ENCODE data around the gene SMIM21.

The SMIM21 gene

DNA sequence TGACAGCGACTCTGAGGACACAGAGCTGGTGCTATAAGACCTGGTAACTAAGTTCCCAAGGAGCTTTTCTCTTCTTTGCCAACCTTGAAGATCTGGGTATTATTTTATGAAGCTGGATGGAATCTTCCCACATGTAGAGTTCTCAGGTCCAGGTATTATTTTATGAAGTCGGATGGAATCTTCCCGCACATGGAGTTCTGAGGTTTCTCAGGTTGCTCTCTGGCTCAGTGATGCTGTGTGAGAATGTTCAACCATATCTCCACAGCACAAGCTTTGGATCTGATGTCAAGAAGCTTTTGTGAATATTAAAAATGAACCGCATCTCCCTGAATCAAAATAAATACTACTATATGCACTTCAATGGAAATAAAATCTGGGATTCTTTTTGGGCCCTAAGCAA is at the start of gene SMIM21:
SMIM21 (minus strand) TSS at position 101 of the 400 bp plus-strand sequence. CDS start 140 bp downstream, outside the sequence.
- H3K4me3 ChIP-seq (ENCODE audit: control insufficient read depth, low read depth, low read length), result no peak within 1 kb of the TSS
- TF ChIP-seq CTCF (conservative IDR thresholded peaks at IDR 0.05; ENCODE audit: control insufficient read depth, insufficient read depth, low read depth, low read length), result no peak
- DNase-seq (ENCODE audit: low read depth), result no peak

DNA sequence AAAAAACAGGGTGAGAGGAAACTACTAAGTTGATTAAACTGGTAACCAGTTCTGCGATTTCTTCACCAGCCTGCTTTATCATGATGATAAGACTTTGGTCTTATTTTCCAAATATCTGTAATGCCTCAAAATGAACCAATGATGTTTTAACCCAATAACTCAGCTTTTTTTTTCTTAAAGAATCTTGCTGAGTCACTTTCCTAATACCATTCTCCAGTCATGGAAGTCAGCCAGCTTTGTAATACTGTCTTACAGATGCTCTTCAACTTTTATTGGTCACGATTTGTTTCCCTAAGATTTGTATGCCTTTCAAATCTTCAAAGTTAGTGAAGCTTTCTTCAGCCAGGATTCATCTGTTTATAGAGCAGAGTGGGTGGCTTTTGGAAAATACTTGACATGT is 47.7 kb upstream of the SMIM21 start:
- DNase-seq (ENCODE audit: low read depth), result peak; percentile 94
- no peak overlapping the region for H3K4me3 ChIP-seq (ENCODE audit: control insufficient read depth, low read depth, low read length)
- no peak for TF ChIP-seq CTCF (conservative IDR thresholded peaks at IDR 0.05; ENCODE audit: control insufficient read depth, insufficient read depth, low read depth, low read length)

- no peak overlapping the region for H3K4me3 ChIP-seq (ENCODE audit: control insufficient read depth, low read depth, low read length)
- TF ChIP-seq CTCF (conservative IDR thresholded peaks at IDR 0.05; ENCODE audit: control insufficient read depth, insufficient read depth, low read depth, low read length), result no peak
- peak; percentile 7 for DNase-seq (ENCODE audit: low read depth)
These were observed 46.8 kb upstream of the SMIM21 start for GRCh38 chr18:75474332-75474731.

- H3K4me3 ChIP-seq (ENCODE audit: control insufficient read depth, low read depth, low read length), result no peak overlapping the region
- peak; percentile 11 for DNase-seq (ENCODE audit: low read depth)
- no peak for TF ChIP-seq CTCF (conservative IDR thresholded peaks at IDR 0.05; ENCODE audit: control insufficient read depth, insufficient read depth, low read depth, low read length)
These were observed 45.8 kb upstream of the SMIM21 start for GRCh38 chr18:75473316-75473715.

DNA sequence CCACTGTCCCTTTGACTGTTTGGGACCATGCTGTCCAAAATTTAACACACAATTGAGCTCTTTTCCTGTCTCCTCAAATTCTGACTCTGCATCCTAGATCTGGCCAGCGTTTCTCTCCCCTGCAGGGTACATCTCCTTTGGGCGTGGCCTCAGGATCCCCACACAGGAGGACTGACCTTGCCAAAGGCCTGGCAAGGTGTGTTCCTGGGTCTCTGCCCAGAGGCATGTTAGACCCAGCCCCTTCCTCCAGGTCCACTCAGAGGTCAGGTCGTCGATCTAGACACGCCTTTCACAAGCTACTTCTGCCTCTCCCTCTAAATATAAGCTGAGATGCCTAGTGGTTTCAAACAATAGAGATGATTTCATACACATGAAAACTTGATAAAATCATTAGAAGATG is 45.4 kb upstream of the SMIM21 start:
- DNase-seq (ENCODE audit: low read depth), result no peak
- TF ChIP-seq CTCF (conservative IDR thresholded peaks at IDR 0.05; ENCODE audit: control insufficient read depth, insufficient read depth, low read depth, low read length), result no peak

GRCh38 chr18:75472396-75472795 is 44.9 kb upstream of the SMIM21 start:
- no peak for DNase-seq (ENCODE audit: low read depth)
- H3K4me3 ChIP-seq (ENCODE audit: control insufficient read depth, low read depth, low read length), result no peak overlapping the region
- TF ChIP-seq CTCF (conservative IDR thresholded peaks at IDR 0.05; ENCODE audit: control insufficient read depth, insufficient read depth, low read depth, low read length), result no peak

More for the DNA sequence above, 45.4 kb upstream of the SMIM21 start:
- H3K4me3 ChIP-seq (ENCODE audit: control insufficient read depth, low read depth, low read length), result no peak overlapping the region

- TF ChIP-seq CTCF (conservative IDR thresholded peaks at IDR 0.05; ENCODE audit: control insufficient read depth, insufficient read depth, low read depth, low read length), result no peak
- no peak for DNase-seq (ENCODE audit: low read depth)
- no peak overlapping the region for H3K4me3 ChIP-seq (ENCODE audit: control insufficient read depth, low read depth, low read length)
These were observed 44.3 kb upstream of the SMIM21 start for GRCh38 chr18:75471850-75472249.

All from fibroblast of mammary gland (primary cell).